GM23248 (cell line): Measurements from ENCODE around the gene OTOGL. TPM values are rescaled to one million over a fixed set of nuclear protein-coding genes. Genes with fewer than 3 reads are reported as not detected.

Experiments
- DNase-seq: peaks from one replicate; pipeline ENCODE4 v3.0.0-alpha.2; 2015
- H2AFZ ChIP-seq: fragments of 200-600 bp; sonication (generic); 2 replicates; pipeline ENCODE4 v1.6.1; 2016; ENCODE audit warnings: antibody characterized with exemption
- H3F3A ChIP-seq: fragments of 200-600 bp; sonication (generic); 2 replicates; pipeline ENCODE4 v1.6.1; 2016; ENCODE audit warnings: mild to moderate bottlenecking, antibody characterized with exemption, mixed run types; ENCODE audit not compliant: insufficient read depth
- H3K27ac ChIP-seq: fragments of 200-600 bp; sonication (generic); 2 replicates; pipeline ENCODE4 v1.5.1; 2016; ENCODE audit warnings: mild to moderate bottlenecking
- H3K27me3 ChIP-seq: fragments of 200-600 bp; sonication (generic); replicated peaks from 2 replicates; pipeline ENCODE4 v1.6.1; 2016; ENCODE audit warnings: mild to moderate bottlenecking; ENCODE audit not compliant: insufficient read depth
- H3K36me3 ChIP-seq: fragments of 200-600 bp; sonication (generic); 2 replicates; pipeline ENCODE4 v1.6.1; 2016; ENCODE audit warnings: low read depth, mild to moderate bottlenecking
- H3K4me1 ChIP-seq: fragments of 200-600 bp; sonication (generic); 2 replicates; pipeline ENCODE4 v1.6.1; 2016; ENCODE audit warnings: mild to moderate bottlenecking; ENCODE audit not compliant: insufficient read depth
- H3K4me2 ChIP-seq: fragments of 200-600 bp; sonication (generic); one replicate; pipeline ENCODE4 v1.6.1; 2016; ENCODE audit warnings: mild to moderate bottlenecking; ENCODE audit not compliant: unreplicated experiment
- H3K4me3 ChIP-seq: fragments of 200-600 bp; sonication (generic); 2 replicates; pipeline ENCODE4 v1.5.1; 2016; ENCODE audit warnings: mild to moderate bottlenecking
- H3K79me2 ChIP-seq: fragments of 200-600 bp; sonication (generic); 2 replicates; pipeline ENCODE4 v1.6.1; 2016; ENCODE audit warnings: mild to moderate bottlenecking; ENCODE audit not compliant: insufficient read depth
- H3K9ac ChIP-seq: fragments of 200-600 bp; sonication (generic); 2 replicates; pipeline ENCODE4 v1.6.1; 2016; ENCODE audit warnings: mild to moderate bottlenecking
- H3K9me2 ChIP-seq: fragments of 200-600 bp; sonication (generic); 2 replicates; pipeline ENCODE4 v1.6.1; 2016; ENCODE audit warnings: mixed run types, mild to moderate bottlenecking, moderate library complexity; ENCODE audit not compliant: insufficient read depth
- H3K9me3 ChIP-seq: fragments of 200-600 bp; sonication (generic); one replicate; pipeline ENCODE4 v1.6.1; 2017; ENCODE audit warnings: low read depth
- H4K20me1 ChIP-seq: fragments of 200-600 bp; sonication (generic); 2 replicates; pipeline ENCODE4 v1.6.0; 2016; ENCODE audit not compliant: insufficient read depth
- EZH2 ChIP-seq: fragments of 200-600 bp; sonication (generic); IDR thresholded peaks from 2 replicates; pipeline ENCODE4 v1.6.1; 2018; ENCODE audit warnings: antibody characterized with exemption, mild to moderate bottlenecking; ENCODE audit not compliant: insufficient read depth, poor library complexity, severe bottlenecking
- EZH2phosphoT487 ChIP-seq: fragments of 200-600 bp; sonication (generic); IDR thresholded peaks from 2 replicates; pipeline ENCODE4 v1.6.1; 2018; ENCODE audit warnings: antibody characterized with exemption, moderate library complexity, mild to moderate bottlenecking, low read depth; ENCODE audit not compliant: insufficient read depth
- WGBS, 2 experiments: methylation state at CpG; one replicate each; pipeline ENCODE4 v1.1.6; 2015 to 2017; ENCODE audit warnings: low lambda C conversion rate in 2 of 2, low coverage in 1 of 2; ENCODE audit errors: missing lambda C conversion rate in 2 of 2; 5-methylcytosine and 5-hydroxymethylcytosine counted together
- in situ Hi-C: fragments of 300-500 bp; cut with MboI; formaldehyde crosslinking; loops from 2 replicates; pipeline ENCODE4 v1.15.0; 2020
- polyA plus RNA-seq: library from polyadenylated mRNA; unstranded; fragments of >200 nt; fragmentation: Nextera tagmentation; extraction: Ambion mirVana; gene quantifications from 2 replicates; pipeline ENCODE4 v1.2.1, GENCODE V29; 2016
- total RNA-seq: library from RNA; depleted of rRNA; stranded (reverse); fragments of >200 nt; shearing (Covaris generic); gene quantifications from 2 replicates; pipeline ENCODE4 v1.2.3, GENCODE V29; 2014

The OTOGL gene
- total and polyA plus RNA-seq, 2 experiments from 2014 or later, result under 0.01 to 0.09 TPM

DNA sequence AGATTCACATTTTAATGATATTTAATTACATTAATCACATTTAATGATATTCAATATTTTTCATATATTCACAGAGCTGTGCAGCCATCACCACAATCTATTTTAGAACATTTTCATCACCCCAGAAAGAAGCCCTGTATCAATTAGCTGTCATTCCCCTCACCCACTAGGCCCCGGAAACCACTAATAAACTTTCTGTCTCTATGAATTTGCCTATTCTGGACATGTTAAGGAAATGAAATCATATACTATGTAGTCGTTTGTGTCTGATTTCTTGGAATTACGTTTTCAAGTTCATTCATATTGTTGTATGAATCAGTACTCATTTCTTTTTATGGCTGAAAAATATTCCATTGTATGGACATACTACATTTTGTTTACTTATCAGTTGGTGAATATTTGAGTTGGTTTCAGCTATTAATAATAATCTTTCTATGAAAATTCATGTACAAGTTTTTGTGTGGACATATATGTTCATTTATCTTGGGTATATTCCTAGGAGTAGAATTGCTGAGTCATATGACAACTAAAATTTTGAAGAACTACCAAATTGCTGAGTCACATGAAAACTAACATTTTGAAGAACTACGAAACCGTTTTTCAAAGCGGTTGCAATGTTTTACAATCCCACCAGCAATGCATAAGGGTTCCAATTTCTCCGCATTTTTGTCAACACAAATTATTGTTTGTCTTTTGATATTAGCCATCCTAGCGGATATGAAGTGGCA is 11.7 kb upstream of the OTOGL start:
- TF ChIP-seq EZH2 (no peak), EZH2phosphoT487 (no peak)
- 89 to 91% methylated on average over 8 of the region's 8 CpGs for WGBS, 2 experiments
- in situ Hi-C loops, result no loop called here
- H3K27ac ChIP-seq, result no peak overlapping the region
- no peaks in the 10 kb centered on the region for H4K20me1 ChIP-seq
- H3K27me3 ChIP-seq, result no peaks in the 10 kb centered on the region
- H3F3A ChIP-seq, result no peaks in the 10 kb centered on the region
- no peak overlapping the region for H3K9ac ChIP-seq
- H2AFZ ChIP-seq, result no peak overlapping the region
- H3K4me3 ChIP-seq, result no peak overlapping the region
- no peaks in the 10 kb centered on the region for H3K4me1 ChIP-seq
- no peaks in the 10 kb centered on the region for H3K79me2 ChIP-seq
- no peak overlapping the region for H3K4me2 ChIP-seq
- no peaks in the 10 kb centered on the region for H3K36me3 ChIP-seq
- no peaks in the 10 kb centered on the region for H3K9me2 ChIP-seq
- DNase-seq, result peak; percentile 4
- no peaks in the 10 kb centered on the region for H3K9me3 ChIP-seq

DNA sequence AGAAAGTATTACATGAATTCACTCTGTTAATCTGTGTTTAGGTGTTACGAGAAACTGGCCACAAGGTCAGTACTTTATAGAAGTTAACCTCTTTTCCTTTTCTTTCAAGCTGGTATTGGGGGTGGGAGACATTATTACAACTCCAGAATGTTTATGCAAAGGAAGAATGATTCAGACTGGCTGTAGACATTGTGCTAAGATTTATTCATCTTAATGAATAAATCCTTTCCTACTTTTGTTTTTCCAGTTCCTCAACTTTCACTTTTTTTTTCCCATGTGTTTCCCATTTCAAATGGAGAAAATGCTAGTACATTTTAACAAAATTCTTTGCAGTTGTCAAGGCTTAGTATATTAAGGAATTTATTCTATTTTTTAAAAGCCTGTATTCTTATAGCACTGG is 1.3 kb downstream of the OTOGL start:
- peaks cover 12% of the 10 kb centered on the region; the same call in 1 of the 2 replicates for H3F3A ChIP-seq
- TF ChIP-seq EZH2, result no peak
- no peak for TF ChIP-seq EZH2phosphoT487
- H4K20me1 ChIP-seq, result no peaks in the 10 kb centered on the region
- peak overlapping the region; percentile 55 for H3K4me2 ChIP-seq
- DNase-seq, result peak; percentile 51
- no peak overlapping the region for H3K9ac ChIP-seq
- WGBS, 2 experiments, result 42 to 45% methylated on average over 1 of the region's 1 CpG
- no peaks in the 10 kb centered on the region for H3K27me3 ChIP-seq
- H2AFZ ChIP-seq, result peak overlapping the region; percentile 22; the same call in 1 of the 2 replicates
- no peaks in the 10 kb centered on the region for H3K36me3 ChIP-seq
- no peaks in the 10 kb centered on the region for H3K79me2 ChIP-seq
- H3K9me3 ChIP-seq, result no peaks in the 10 kb centered on the region
- in situ Hi-C loops, result no loop called here
- peaks cover 14% of the 10 kb centered on the region for H3K4me1 ChIP-seq
- peak overlapping the region; percentile 18; the same call in 1 of the 2 replicates for H3K4me3 ChIP-seq
- no peaks in the 10 kb centered on the region for H3K9me2 ChIP-seq
- H3K27ac ChIP-seq, result 0 out of 2 replicates have a peak overlapping the region, but pooled peaks have one; percentile 4

DNA sequence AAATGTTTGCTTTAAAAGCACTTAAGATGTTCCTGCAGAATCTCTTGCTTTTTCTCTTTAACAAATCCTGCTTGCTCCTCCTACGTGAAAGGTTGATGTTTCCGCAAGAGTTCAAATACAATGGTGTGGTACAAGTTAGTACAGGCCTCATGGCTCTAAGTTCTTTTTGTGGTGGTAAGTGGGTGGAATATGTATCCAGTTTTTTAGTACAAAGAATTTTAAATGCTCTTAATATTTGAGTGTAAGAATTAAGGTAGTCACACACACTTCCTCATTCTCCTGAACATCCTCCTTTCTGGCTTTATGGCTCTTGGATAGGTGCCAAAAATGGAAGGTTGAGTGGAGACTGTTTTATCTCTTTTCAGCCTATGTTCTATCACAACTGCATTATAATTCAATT is 1.8 kb downstream of the OTOGL start:
- H3K9me2 ChIP-seq, result no peaks in the 10 kb centered on the region
- H3K4me3 ChIP-seq, result peak overlapping the region; percentile 18; the same call in 1 of the 2 replicates
- no peaks in the 10 kb centered on the region for H3K79me2 ChIP-seq
- no peak overlapping the region for H3K27ac ChIP-seq
- H4K20me1 ChIP-seq, result no peaks in the 10 kb centered on the region
- H3K4me1 ChIP-seq, result peaks cover 14% of the 10 kb centered on the region
- H3K4me2 ChIP-seq, result peak overlapping the region; percentile 55
- peak; percentile 24 for DNase-seq
- H3K9ac ChIP-seq, result no peak overlapping the region
- 68 to 72% methylated on average over 2 of the region's 2 CpGs for WGBS, 2 experiments
- in situ Hi-C loops, result no loop called here
- TF ChIP-seq EZH2phosphoT487 (no peak), EZH2 (no peak)
- 0 out of 2 replicates have a peak overlapping the region, but pooled peaks have one; percentile 22 for H2AFZ ChIP-seq
- no peaks in the 10 kb centered on the region for H3K27me3 ChIP-seq
- no peaks in the 10 kb centered on the region for H3K36me3 ChIP-seq
- H3K9me3 ChIP-seq, result no peaks in the 10 kb centered on the region
- peaks cover 12% of the 10 kb centered on the region; the same call in 1 of the 2 replicates for H3F3A ChIP-seq

DNA sequence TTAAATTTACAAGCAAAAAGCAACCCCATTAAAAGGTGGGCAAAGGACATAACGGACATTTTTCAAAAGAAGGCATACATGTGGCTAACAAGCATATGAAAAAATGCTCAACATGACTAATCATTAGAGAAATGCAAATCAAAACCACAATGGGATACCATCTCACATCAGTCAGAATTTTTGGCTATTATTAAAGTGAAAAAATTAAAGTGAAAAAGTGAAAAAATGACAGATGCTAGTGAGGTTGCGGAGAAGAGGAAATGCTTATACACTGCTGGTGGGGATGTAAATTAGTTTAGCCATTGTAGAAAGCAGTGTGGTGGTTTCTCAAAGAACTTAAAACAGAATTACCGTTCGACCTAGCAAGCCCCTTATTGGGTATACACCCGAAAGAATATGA is 7.9 kb downstream of the OTOGL start:
- H3K79me2 ChIP-seq, result no peaks in the 10 kb centered on the region
- H3K9ac ChIP-seq, result no peak overlapping the region
- H3K27ac ChIP-seq, result no peak overlapping the region
- no peak overlapping the region; the same call in 1 of the 2 replicates for H2AFZ ChIP-seq
- no peaks in the 10 kb centered on the region for H3K9me2 ChIP-seq
- H3K27me3 ChIP-seq, result no peaks in the 10 kb centered on the region
- peak; percentile 55 for DNase-seq
- H3F3A ChIP-seq, result no peaks in the 10 kb centered on the region
- H4K20me1 ChIP-seq, result no peaks in the 10 kb centered on the region
- H3K36me3 ChIP-seq, result no peaks in the 10 kb centered on the region
- no peaks in the 10 kb centered on the region for H3K9me3 ChIP-seq
- peaks cover 18% of the 10 kb centered on the region for H3K4me1 ChIP-seq
- WGBS, 2 experiments, result 68 to 70% methylated on average over 5 of the region's 5 CpGs
- in situ Hi-C loops, result no loop called here
- peak overlapping the region; percentile 31 for H3K4me2 ChIP-seq
- H3K4me3 ChIP-seq, result no peak overlapping the region
- no peak for TF ChIP-seq EZH2
- no peak for TF ChIP-seq EZH2phosphoT487
